Omental fat pad (tissue), 4 donors: ENCODE data around the gene CPEB4. TPM values are rescaled to one million over a fixed set of nuclear protein-coding genes. Genes with fewer than 3 reads are reported as not detected.

Experiments
- ATAC-seq: fragments of 150-250 bp; one replicate; pipeline ENCODE4 v1.9.1; 2016; ENCODE audit warnings: mild to moderate bottlenecking, moderate library complexity; ENCODE audit not compliant: low FRiP score
- DNase-seq: peaks from one replicate; pipeline ENCODE4 v3.0.0-alpha.2; 2019; ENCODE audit warnings: low spot score
- CTCF ChIP-seq, 3 donors: fragments of 450-650 bp; IDR thresholded peaks; one replicate each; pipeline ENCODE4 v1.5.1; 2016 to 2017; ENCODE audit warnings: antibody characterized with exemption in 3 of 3, mild to moderate bottlenecking in 3 of 3, moderate library complexity in 2 of 3
- total RNA-seq, 4 donors: library from RNA; depleted of rRNA; stranded (reverse); fragments of >200 nt; gene quantifications; one replicate each; pipeline ENCODE4 v1.1.0, GENCODE V29; 2016

The CPEB4 gene
- total RNA-seq, 4 donors from 2014 or later: 43.2 to 71.4 (median 58.1) TPM

- TF ChIP-seq CTCF (IDR thresholded peaks at IDR 0.05): no peak
- DNase-seq (no peak), ATAC-seq (no peak)
Measured at GRCh38 chr5:173932695-173933139, 44.6 kb downstream of the CPEB4 start.

- no peak for TF ChIP-seq CTCF (IDR thresholded peaks at IDR 0.05)
- ATAC-seq: no peak
Measured at GRCh38 chr5:173933901-173934300, 45.8 kb downstream of the CPEB4 start.

GRCh38 chr5:173935396-173935795, 47.2 kb downstream of the CPEB4 start:
- ATAC-seq (no peak), DNase-seq (no peak)
- TF ChIP-seq CTCF (IDR thresholded peaks at IDR 0.05): no peak

More at GRCh38 chr5:173933901-173934300, 45.8 kb downstream of the CPEB4 start:
- no peak for DNase-seq

- DNase-seq (no peak), ATAC-seq (no peak)
- TF ChIP-seq CTCF (IDR thresholded peaks at IDR 0.05): no peak
Measured at GRCh38 chr5:173940269-173940668, 52.1 kb downstream of the CPEB4 start.

GRCh38 chr5:173941102-173941501, 53.0 kb downstream of the CPEB4 start:
- TF ChIP-seq CTCF (IDR thresholded peaks at IDR 0.05): no peak
- no peak for ATAC-seq
- DNase-seq: no peak

GRCh38 chr5:173941758-173942401, 53.7 kb downstream of the CPEB4 start:
- no peak for TF ChIP-seq CTCF (IDR thresholded peaks at IDR 0.05)
- ATAC-seq (no peak), DNase-seq (no peak)

GRCh38 chr5:173944511-173944910, 56.4 kb downstream of the CPEB4 start:
- no peak for ATAC-seq
- no peak for DNase-seq
- no peak for TF ChIP-seq CTCF (IDR thresholded peaks at IDR 0.05)
